ENCODE data around the gene BMX. TPM values are rescaled to one million over a fixed set of nuclear protein-coding genes. Genes with fewer than 3 reads are reported as not detected.

BMX gene
- total RNA-seq, 5 donors from 2014 or later (not counting 1 experiment from before 2014, with no cell fraction given) = not detected

DNA sequence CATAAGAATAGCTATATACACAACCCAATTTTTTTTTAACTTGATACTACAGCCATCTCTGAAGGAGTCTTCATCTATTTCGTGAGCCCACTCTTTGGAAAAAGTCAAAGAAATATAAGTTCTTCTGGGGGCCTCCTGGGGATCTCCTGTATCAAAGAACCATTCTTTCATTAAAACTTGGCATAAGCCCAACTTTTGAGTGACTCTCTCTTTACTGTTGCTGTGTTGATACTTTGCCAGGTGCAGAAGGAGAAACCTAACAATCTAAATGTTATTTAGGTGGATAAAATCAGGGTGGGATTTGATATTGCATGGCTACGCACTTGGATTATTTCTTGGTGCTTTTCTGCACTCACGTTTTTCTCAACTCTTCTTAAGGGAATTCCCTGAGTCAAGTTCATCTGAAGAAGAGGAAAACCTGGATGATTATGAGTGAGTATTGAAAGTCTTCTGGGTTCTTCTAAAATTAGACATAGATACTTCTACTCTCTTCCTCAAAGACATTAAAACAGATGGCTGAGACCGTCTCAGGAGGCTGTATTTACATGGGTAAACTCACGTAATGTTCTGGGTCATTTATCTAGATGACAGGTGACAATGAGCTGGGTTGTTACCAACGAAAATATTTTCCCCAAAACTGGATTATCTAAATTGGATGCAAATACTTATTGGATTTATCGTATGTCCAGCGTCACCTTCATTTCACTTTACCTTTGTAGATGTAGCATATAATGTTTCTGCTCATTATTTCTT, 25.2 kb downstream of the BMX start:
- ATAC-seq (replicated peaks in 1 of 4) (no peak), DNase-seq (no peak)
- ChIA-PET POLR2A (no interaction called here), CTCF (no interaction called here)
- Histone ChIP-seq H3K4me1 (ENCODE audit: control insufficient read depth in 1 of 2, extremely low read depth in 1 of 2, insufficient read depth in 2 of 2, low read length in 2 of 2) (no peaks in the 10 kb centered on the region), H3K27me3 (replicated peaks in 1 of 2; ENCODE audit: control insufficient read depth in 2 of 2, extremely low read depth in 1 of 2, insufficient read depth in 2 of 2, low read length in 1 of 2) (peaks cover 0 to 2% of the 10 kb centered on the region in 2 experiments), H3K9me3 (no peaks in the 10 kb centered on the region), H3K27ac (ENCODE audit: low read length) (no peak overlapping the region), H3K4me3 (ENCODE audit: control insufficient read depth in 1 of 2, extremely low read depth in 1 of 2, low read length in 1 of 2) (no peak overlapping the region), H3K36me3 (ENCODE audit: control insufficient read depth in 2 of 2, extremely low read depth in 1 of 2, insufficient read depth in 1 of 2, low read length in 1 of 2) (no peaks in the 10 kb centered on the region)
- no peaks in the 10 kb centered on the region for H3K9me3 Mint-ChIP-seq
- H3K4me3 Mint-ChIP-seq = no peak overlapping the region
- no peaks in the 10 kb centered on the region for H3K4me1 Mint-ChIP-seq
- peaks cover 4 to 57% of the 10 kb centered on the region in 2 donors for H3K27me3 Mint-ChIP-seq
- WGBS (ENCODE audit: insufficient coverage) = no CpG with 5 or more reads among the region's 8 CpGs
- H3K36me3 Mint-ChIP-seq = no peaks in the 10 kb centered on the region
- no peak overlapping the region for H3K27ac Mint-ChIP-seq

DNA sequence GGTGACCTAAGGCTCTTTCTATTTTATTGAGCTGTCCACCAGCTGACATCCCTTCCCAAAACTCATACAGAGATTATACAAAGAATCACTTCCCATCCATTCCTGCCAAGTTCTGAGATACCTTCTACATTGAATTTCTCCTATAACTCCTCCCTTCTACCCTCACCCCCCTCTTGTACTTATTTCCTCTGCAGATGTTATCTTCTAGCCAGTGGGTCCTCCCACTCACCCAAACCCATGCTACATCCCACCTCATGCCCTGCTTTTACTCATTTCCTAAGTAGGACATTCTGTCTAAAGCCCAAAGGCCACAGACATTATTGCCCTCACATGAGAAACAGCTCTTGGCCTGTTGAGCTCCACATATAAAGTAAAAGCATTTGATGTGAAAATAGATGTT, 28.6 kb downstream of the BMX start:
- no peaks in the 10 kb centered on the region for H3K4me1 ChIP-seq (ENCODE audit: control insufficient read depth in 1 of 2, extremely low read depth in 1 of 2, insufficient read depth in 2 of 2, low read length in 2 of 2)
- H3K36me3 Mint-ChIP-seq = no peaks in the 10 kb centered on the region
- H3K27me3 Mint-ChIP-seq = peaks cover 2 to 51% of the 10 kb centered on the region in 2 donors
- no peaks in the 10 kb centered on the region for H3K9me3 Mint-ChIP-seq
- H3K27ac Mint-ChIP-seq = no peak overlapping the region
- DNase-seq (no peak), ATAC-seq (replicated peaks in 1 of 4) (no peak)
- ChIA-PET POLR2A (no interaction called here), CTCF (interaction anchor here in 1 of 2 donors (0.6 kb wide), 1 partner anchor 29 kb away, joined by 3 read pairs; no protein-coding TSS in a partner anchor)
- no peaks in the 10 kb centered on the region for H3K4me1 Mint-ChIP-seq
- no peaks in the 10 kb centered on the region for H3K36me3 ChIP-seq (ENCODE audit: control insufficient read depth in 2 of 2, extremely low read depth in 1 of 2, insufficient read depth in 1 of 2, low read length in 1 of 2)
- no peak overlapping the region for H3K4me3 Mint-ChIP-seq
- no peak overlapping the region for H3K27ac ChIP-seq (ENCODE audit: low read length)
- H3K4me3 ChIP-seq (ENCODE audit: control insufficient read depth in 1 of 2, extremely low read depth in 1 of 2, low read length in 1 of 2) = no peak overlapping the region
- peaks cover 0 to 2% of the 10 kb centered on the region in 2 experiments for H3K27me3 ChIP-seq (replicated peaks in 1 of 2; ENCODE audit: control insufficient read depth in 2 of 2, extremely low read depth in 1 of 2, insufficient read depth in 2 of 2, low read length in 1 of 2)
- no peaks in the 10 kb centered on the region for H3K9me3 ChIP-seq

GRCh38 chrX:15530318-15530717, 29.7 kb downstream of the BMX start:
- Mint-ChIP-seq H3K27ac (no peak overlapping the region), H3K4me3 (no peak overlapping the region), H3K9me3 (no peaks in the 10 kb centered on the region), H3K4me1 (no peaks in the 10 kb centered on the region), H3K36me3 (no peaks in the 10 kb centered on the region), H3K27me3 (peaks cover 0 to 48% of the 10 kb centered on the region in 2 donors)
- WGBS (ENCODE audit: insufficient coverage) = no CpG with 5 or more reads among the region's 6 CpGs
- CTCF ChIA-PET = no interaction called here
- H3K27me3 ChIP-seq (replicated peaks in 1 of 2; ENCODE audit: control insufficient read depth in 2 of 2, extremely low read depth in 1 of 2, insufficient read depth in 2 of 2, low read length in 1 of 2) = peaks cover 0 to 2% of the 10 kb centered on the region in 2 experiments
- H3K27ac ChIP-seq (ENCODE audit: low read length) = no peak overlapping the region
- POLR2A ChIA-PET = no interaction called here
- no peak overlapping the region for H3K4me3 ChIP-seq (ENCODE audit: control insufficient read depth in 1 of 2, extremely low read depth in 1 of 2, low read length in 1 of 2)
- no peaks in the 10 kb centered on the region for H3K4me1 ChIP-seq (ENCODE audit: control insufficient read depth in 1 of 2, extremely low read depth in 1 of 2, insufficient read depth in 2 of 2, low read length in 2 of 2)
- H3K36me3 ChIP-seq (ENCODE audit: control insufficient read depth in 2 of 2, extremely low read depth in 1 of 2, insufficient read depth in 1 of 2, low read length in 1 of 2) = no peaks in the 10 kb centered on the region
- no peaks in the 10 kb centered on the region for H3K9me3 ChIP-seq
- no peak for DNase-seq
- ATAC-seq (replicated peaks in 1 of 4) = no peak

DNA sequence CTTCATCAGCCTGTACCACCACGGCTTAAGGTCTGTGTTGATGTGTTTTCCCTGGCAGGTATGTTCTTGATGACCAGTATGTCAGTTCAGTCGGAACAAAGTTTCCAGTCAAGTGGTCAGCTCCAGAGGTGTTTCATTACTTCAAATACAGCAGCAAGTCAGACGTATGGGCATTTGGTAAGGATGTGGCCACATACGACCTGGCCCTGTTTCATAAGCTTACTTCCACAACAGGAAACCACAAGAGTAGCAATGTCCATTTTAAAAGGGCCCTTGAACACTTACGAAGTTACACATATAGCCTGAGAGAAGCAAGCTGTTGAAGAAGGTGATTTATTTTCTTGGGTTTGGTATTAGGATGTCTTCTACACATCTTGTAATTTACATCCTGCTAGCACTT, 46.1 kb downstream of the BMX start:
- H3K36me3 Mint-ChIP-seq = no peaks in the 10 kb centered on the region
- POLR2A ChIA-PET = no interaction called here
- H3K9me3 ChIP-seq = no peaks in the 10 kb centered on the region
- ATAC-seq (replicated peaks in 1 of 4) (no peak), DNase-seq (no peak)
- no peaks in the 10 kb centered on the region for H3K9me3 Mint-ChIP-seq
- no peak overlapping the region for H3K4me3 Mint-ChIP-seq
- no peak overlapping the region for H3K4me3 ChIP-seq (ENCODE audit: control insufficient read depth in 1 of 2, extremely low read depth in 1 of 2, low read length in 1 of 2)
- CTCF ChIA-PET = no interaction called here
- no peaks in the 10 kb centered on the region for H3K36me3 ChIP-seq (ENCODE audit: control insufficient read depth in 2 of 2, extremely low read depth in 1 of 2, insufficient read depth in 1 of 2, low read length in 1 of 2)
- peaks cover 0 to 5% of the 10 kb centered on the region in 2 experiments for H3K27me3 ChIP-seq (replicated peaks in 1 of 2; ENCODE audit: control insufficient read depth in 2 of 2, extremely low read depth in 1 of 2, insufficient read depth in 2 of 2, low read length in 1 of 2)
- no peak overlapping the region for H3K27ac ChIP-seq (ENCODE audit: low read length)
- no peak overlapping the region for H3K27ac Mint-ChIP-seq
- H3K4me1 ChIP-seq (ENCODE audit: control insufficient read depth in 1 of 2, extremely low read depth in 1 of 2, insufficient read depth in 2 of 2, low read length in 2 of 2) = no peaks in the 10 kb centered on the region
- H3K27me3 Mint-ChIP-seq = peaks cover 1 to 53% of the 10 kb centered on the region in 2 donors
- no CpG with 5 or more reads among the region's 5 CpGs for WGBS (ENCODE audit: insufficient coverage)
- no peaks in the 10 kb centered on the region for H3K4me1 Mint-ChIP-seq

DNA sequence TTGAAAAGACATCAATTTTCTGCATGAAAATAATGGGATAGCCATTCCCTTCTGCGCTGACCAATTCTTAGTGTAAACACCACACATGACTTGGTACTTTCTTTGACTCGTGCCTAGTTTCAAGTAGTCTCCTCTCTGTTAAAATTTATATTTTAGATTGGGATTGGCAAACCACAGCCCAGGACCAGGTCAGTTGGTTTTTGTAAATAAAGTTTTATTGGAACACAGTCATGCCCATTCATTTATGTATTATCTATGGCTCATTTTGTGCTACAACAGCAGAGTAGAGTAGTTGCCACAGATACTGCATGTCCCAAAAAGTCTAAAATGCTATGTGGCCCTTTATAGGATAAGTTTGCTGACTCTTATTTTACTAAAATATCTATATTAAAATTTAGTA, 46.7 kb downstream of the BMX start:
- Histone ChIP-seq H3K27ac (ENCODE audit: low read length) (no peak overlapping the region), H3K9me3 (no peaks in the 10 kb centered on the region), H3K36me3 (ENCODE audit: control insufficient read depth in 2 of 2, extremely low read depth in 1 of 2, insufficient read depth in 1 of 2, low read length in 1 of 2) (no peaks in the 10 kb centered on the region), H3K4me1 (ENCODE audit: control insufficient read depth in 1 of 2, extremely low read depth in 1 of 2, insufficient read depth in 2 of 2, low read length in 2 of 2) (no peaks in the 10 kb centered on the region), H3K4me3 (ENCODE audit: control insufficient read depth in 1 of 2, extremely low read depth in 1 of 2, low read length in 1 of 2) (no peak overlapping the region), H3K27me3 (replicated peaks in 1 of 2; ENCODE audit: control insufficient read depth in 2 of 2, extremely low read depth in 1 of 2, insufficient read depth in 2 of 2, low read length in 1 of 2) (peaks cover 0 to 5% of the 10 kb centered on the region in 2 experiments)
- no peaks in the 10 kb centered on the region for H3K4me1 Mint-ChIP-seq
- H3K27me3 Mint-ChIP-seq = peaks cover 1 to 51% of the 10 kb centered on the region in 2 donors
- POLR2A ChIA-PET = no interaction called here
- H3K27ac Mint-ChIP-seq = no peak overlapping the region
- DNase-seq = no peak
- CTCF ChIA-PET = no interaction called here
- no peaks in the 10 kb centered on the region for H3K36me3 Mint-ChIP-seq
- WGBS (ENCODE audit: insufficient coverage) = no CpG with 5 or more reads among the region's 2 CpGs
- no peaks in the 10 kb centered on the region for H3K9me3 Mint-ChIP-seq
- no peak overlapping the region for H3K4me3 Mint-ChIP-seq
- ATAC-seq (replicated peaks in 1 of 4) = no peak

- Mint-ChIP-seq H3K27me3 (peaks cover 1 to 42% of the 10 kb centered on the region in 2 donors), H3K36me3 (no peaks in the 10 kb centered on the region), H3K4me3 (no peak overlapping the region), H3K27ac (no peak overlapping the region), H3K4me1 (no peaks in the 10 kb centered on the region), H3K9me3 (no peaks in the 10 kb centered on the region)
- peaks cover 0 to 5% of the 10 kb centered on the region in 2 experiments for H3K27me3 ChIP-seq (replicated peaks in 1 of 2; ENCODE audit: control insufficient read depth in 2 of 2, extremely low read depth in 1 of 2, insufficient read depth in 2 of 2, low read length in 1 of 2)
- H3K27ac ChIP-seq (ENCODE audit: low read length) = no peak overlapping the region
- WGBS (ENCODE audit: insufficient coverage) = 75% methylated on average over 4 of the region's 8 CpGs
- no peak for ATAC-seq (replicated peaks in 1 of 4)
- POLR2A ChIA-PET = no interaction called here
- CTCF ChIA-PET = interaction anchor here in 1 of 2 donors (0.6 kb wide), 1 partner anchor 17 kb away, joined by 3 read pairs; no protein-coding TSS in a partner anchor
- H3K36me3 ChIP-seq (ENCODE audit: control insufficient read depth in 2 of 2, extremely low read depth in 1 of 2, insufficient read depth in 1 of 2, low read length in 1 of 2) = no peaks in the 10 kb centered on the region
- no peaks in the 10 kb centered on the region for H3K4me1 ChIP-seq (ENCODE audit: control insufficient read depth in 1 of 2, extremely low read depth in 1 of 2, insufficient read depth in 2 of 2, low read length in 2 of 2)
- H3K9me3 ChIP-seq = no peaks in the 10 kb centered on the region
- DNase-seq = no peak
- no peak overlapping the region for H3K4me3 ChIP-seq (ENCODE audit: control insufficient read depth in 1 of 2, extremely low read depth in 1 of 2, low read length in 1 of 2)
Observed at GRCh38 chrX:15549189-15550012, 48.8 kb downstream of the BMX start.

All from T-cell (primary cell).